Stimulated activated CD4-positive, alpha-beta T cell treated with anti-CD3 and anti-CD28 coated beads, Interleukin-4, amount 100 ng/mL, for 4 hours (primary cell): ENCODE data around the gene SLC9A4.

Experiments used
- DNase-seq, 2 experiments: peaks; one replicate each; pipeline ENCODE4 v3.0.0-alpha.2; 2020

Gene SLC9A4

GRCh38 chr2:102455061-102455670, 17.9 kb upstream of the SLC9A4 start:
- no peak for DNase-seq

GRCh38 chr2:102460467-102460866, 12.6 kb upstream of the SLC9A4 start:
- DNase-seq: no peak

GRCh38 chr2:102461188-102461587, 11.8 kb upstream of the SLC9A4 start:
- DNase-seq: no peak

- DNase-seq: no peak
These were observed 9.9 kb upstream of the SLC9A4 start for GRCh38 chr2:102463160-102463559.

- DNase-seq: no peak
These were observed 2.9 kb upstream of the SLC9A4 start for GRCh38 chr2:102470168-102470567.

GRCh38 chr2:102473631-102474030, 605 bp downstream of the SLC9A4 start:
- DNase-seq: no peak

GRCh38 chr2:102474785-102475184, 1.8 kb downstream of the SLC9A4 start:
- DNase-seq: no peak

GRCh38 chr2:102478686-102479470, 5.9 kb downstream of the SLC9A4 start:
- DNase-seq: no peak

GRCh38 chr2:102480285-102481195, 7.5 kb downstream of the SLC9A4 start:
- no peak for DNase-seq

- DNase-seq: no peak
These were observed 8.9 kb downstream of the SLC9A4 start for GRCh38 chr2:102481931-102482330.

GRCh38 chr2:102483086-102483485, 10.1 kb downstream of the SLC9A4 start:
- no peak for DNase-seq

GRCh38 chr2:102484310-102485061, 11.5 kb downstream of the SLC9A4 start:
- no peak for DNase-seq

GRCh38 chr2:102485147-102485785, 12.2 kb downstream of the SLC9A4 start:
- DNase-seq: no peak

GRCh38 chr2:102486941-102487702, 14.1 kb downstream of the SLC9A4 start:
- DNase-seq: no peak

- no peak for DNase-seq
These were observed 14.9 kb downstream of the SLC9A4 start for GRCh38 chr2:102487761-102488462.

GRCh38 chr2:102489646-102490045, 16.6 kb downstream of the SLC9A4 start:
- no peak for DNase-seq

GRCh38 chr2:102492006-102492405, 19.0 kb downstream of the SLC9A4 start:
- DNase-seq: no peak

- DNase-seq: no peak
These were observed 21.5 kb downstream of the SLC9A4 start for GRCh38 chr2:102494570-102494969.

GRCh38 chr2:102498414-102498813, 25.4 kb downstream of the SLC9A4 start:
- DNase-seq: no peak

GRCh38 chr2:102499558-102499957, 26.5 kb downstream of the SLC9A4 start:
- DNase-seq: no peak

GRCh38 chr2:102502576-102502975, 29.6 kb downstream of the SLC9A4 start:
- DNase-seq: no peak
